Esophagus muscularis mucosa (tissue), 4 donors: Measurements from ENCODE around the gene CLEC11A. TPM values are rescaled to one million over a fixed set of nuclear protein-coding genes. Genes with fewer than 3 reads are reported as not detected.

ENCODE experiments used
- DNase-seq: peaks from one replicate; pipeline ENCODE4 v3.0.0-alpha.2; 2017; ENCODE audit errors: extremely low spot score
- H3K27ac ChIP-seq, 4 donors: fragments of 200-600 bp; sonication (generic); replicated peaks in 1 of 4; 1 replicate in 3 of 4; 2 replicates in 1 of 4; pipeline ENCODE4 v1.5.1; 2016 to 2019; ENCODE audit warnings: mild to moderate bottlenecking in 1 of 4
- H3K27me3 ChIP-seq, 4 donors: fragments of 200-600 bp; sonication (generic); one replicate each; pipeline versions ENCODE4 v1.5.1 to v1.6.0; 2016 to 2019
- H3K36me3 ChIP-seq, 4 donors: fragments of 200-600 bp; sonication (generic); one replicate each; pipeline ENCODE4 v1.5.1; 2016 to 2019
- H3K4me1 ChIP-seq, 4 donors: fragments of 200-600 bp; sonication (generic); one replicate each; pipeline ENCODE4 v1.5.1; 2016 to 2019
- H3K4me3 ChIP-seq, 4 donors: fragments of 200-600 bp; sonication (generic); 1 replicate in 2 of 4; 2 replicates in 2 of 4; pipeline ENCODE4 v1.5.1; 2016 to 2019; ENCODE audit warnings: mild to moderate bottlenecking in 4 of 4, moderate library complexity in 1 of 4
- H3K9me3 ChIP-seq, 4 donors: fragments of 200-600 bp; sonication (generic); 1 replicate in 3 of 4; 2 replicates in 1 of 4; pipeline ENCODE4 v1.5.1; 2016 to 2019
- CTCF ChIP-seq, 3 experiments: fragments of 200-600 bp in 2 of 3; fragments of 450-650 bp in 1 of 3; sonication (generic) in 2 of 3; IDR thresholded peaks; one replicate each; pipeline ENCODE4 v1.5.1; 2017 to 2019; ENCODE audit warnings: antibody characterized with exemption in 3 of 3, mild to moderate bottlenecking in 2 of 3, moderate library complexity in 1 of 3
- EP300 ChIP-seq: sonication (generic); formaldehyde crosslinking; IDR thresholded peaks from one replicate; pipeline ENCODE4 v1.6.1; 2017; ENCODE audit warnings: antibody characterized with exemption
- POLR2A ChIP-seq: fragments of 450-650 bp; IDR thresholded peaks from one replicate; pipeline ENCODE4 v1.6.1; 2017; ENCODE audit warnings: antibody characterized with exemption, moderate library complexity, mild to moderate bottlenecking, low read depth
- POLR2AphosphoS5 ChIP-seq, 2 donors: sonication (generic); formaldehyde crosslinking; IDR thresholded peaks; one replicate each; pipeline ENCODE4 v1.6.1; 2017; ENCODE audit warnings: antibody characterized with exemption in 2 of 2
- WGBS: methylation state at CpG from one replicate; pipeline ENCODE4 v1.1.5; 2018; 5-methylcytosine and 5-hydroxymethylcytosine counted together
- intact Hi-C: fragments of 100-400 bp; cut with DNase I; formaldehyde crosslinking; loops from one replicate; pipeline ENCODE4 v1.15.1; 2023
- total RNA-seq, 4 donors: library from RNA; depleted of rRNA; stranded (reverse); fragments of >200 nt; gene quantifications; one replicate each; pipeline versions ENCODE4 v1.1.0 to v1.2.1, GENCODE V29; 2016

CLEC11A gene
- total RNA-seq, 4 donors from 2014 or later = 8.3 to 15.4 (median 11.1) TPM

DNA sequence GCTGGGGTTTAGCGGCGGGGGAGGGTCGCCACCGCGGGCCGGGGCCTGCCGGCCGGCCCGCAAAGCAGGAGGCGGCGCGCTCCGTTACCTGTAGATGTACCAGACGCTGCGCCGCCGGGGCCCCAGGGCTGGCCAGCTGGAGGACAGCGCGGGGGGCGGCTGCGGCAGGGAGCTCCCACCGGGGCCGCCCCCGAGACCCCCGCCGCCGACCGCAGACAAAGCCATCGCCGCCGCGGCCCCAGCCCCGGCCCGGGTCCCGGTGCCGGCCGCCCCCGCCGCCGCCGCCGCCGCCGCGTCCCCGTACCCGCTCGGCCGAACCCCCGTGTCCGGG, 28.4 kb upstream of the CLEC11A start:
- no peak for DNase-seq
- H3K36me3 ChIP-seq = no peaks in the 10 kb centered on the region
- H3K4me1 ChIP-seq = peaks cover 0 to 15% (median 5%) of the 10 kb centered on the region in 4 donors
- TF ChIP-seq POLR2AphosphoS5 (IDR thresholded peaks at IDR 0.05) = no peak
- no peak for TF ChIP-seq POLR2A
- no peak for TF ChIP-seq CTCF (IDR thresholded peaks at IDR 0.05)
- no peak for TF ChIP-seq EP300
- no peak overlapping the region for H3K27ac ChIP-seq
- no peaks in the 10 kb centered on the region for H3K9me3 ChIP-seq
- no peak overlapping the region for H3K4me3 ChIP-seq
- peaks cover 0 to 94% (median 27%) of the 10 kb centered on the region in 4 donors for H3K27me3 ChIP-seq
- intact Hi-C loops = no loop called here
- 0% methylated on average over 12 of the region's 51 CpGs for WGBS

DNA sequence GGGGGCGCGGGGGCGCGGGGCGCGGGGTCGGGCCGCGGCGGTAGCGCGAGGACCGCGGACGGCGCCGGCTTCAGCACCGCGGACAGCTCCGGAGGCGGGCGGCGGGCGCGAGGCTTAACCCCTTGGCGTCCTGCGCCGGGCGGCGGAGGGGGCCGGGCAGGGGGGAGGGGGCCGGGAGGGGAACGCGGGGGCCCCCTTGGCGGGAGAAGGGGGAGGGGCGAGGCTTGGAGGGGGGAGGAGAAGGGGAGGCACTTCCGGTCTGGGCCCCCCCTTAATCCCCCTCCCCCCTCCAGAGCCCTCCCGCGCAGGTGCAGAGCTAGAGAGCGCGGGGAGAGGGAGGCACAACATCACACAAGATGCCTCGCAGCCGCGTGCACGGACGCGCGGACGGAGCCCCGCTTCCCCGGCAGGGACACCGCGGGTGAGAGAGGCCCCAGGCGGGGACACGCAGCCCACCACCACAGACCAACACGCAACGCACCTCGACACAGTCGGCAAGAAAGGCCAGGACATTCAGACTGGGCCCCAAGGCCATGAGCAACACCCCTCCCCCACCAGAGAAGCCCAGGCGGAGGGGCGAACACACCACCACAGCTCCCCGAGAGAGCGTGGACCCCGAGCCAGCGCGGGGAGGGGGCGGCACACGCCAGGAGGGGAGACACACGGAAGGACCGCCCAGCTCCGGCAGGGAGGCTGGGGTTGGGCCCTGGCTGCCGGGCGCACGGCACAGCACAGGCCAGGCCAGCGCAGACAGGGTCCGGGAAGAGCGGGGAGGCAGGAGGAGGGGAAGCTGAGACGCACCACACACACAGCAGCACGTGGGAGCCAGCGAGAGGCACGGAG, 27.7 kb upstream of the CLEC11A start:
- no peak overlapping the region for H3K4me3 ChIP-seq
- no peaks in the 10 kb centered on the region for H3K9me3 ChIP-seq
- no peak for TF ChIP-seq POLR2AphosphoS5 (IDR thresholded peaks at IDR 0.05)
- no peaks in the 10 kb centered on the region for H3K36me3 ChIP-seq
- WGBS = 3% methylated on average over 32 of the region's 81 CpGs
- peaks cover 0 to 15% (median 5%) of the 10 kb centered on the region in 4 donors for H3K4me1 ChIP-seq
- DNase-seq = no peak
- peaks cover 0 to 95% (median 27%) of the 10 kb centered on the region in 4 donors for H3K27me3 ChIP-seq
- no peak overlapping the region for H3K27ac ChIP-seq
- intact Hi-C loops = no loop called here

DNA sequence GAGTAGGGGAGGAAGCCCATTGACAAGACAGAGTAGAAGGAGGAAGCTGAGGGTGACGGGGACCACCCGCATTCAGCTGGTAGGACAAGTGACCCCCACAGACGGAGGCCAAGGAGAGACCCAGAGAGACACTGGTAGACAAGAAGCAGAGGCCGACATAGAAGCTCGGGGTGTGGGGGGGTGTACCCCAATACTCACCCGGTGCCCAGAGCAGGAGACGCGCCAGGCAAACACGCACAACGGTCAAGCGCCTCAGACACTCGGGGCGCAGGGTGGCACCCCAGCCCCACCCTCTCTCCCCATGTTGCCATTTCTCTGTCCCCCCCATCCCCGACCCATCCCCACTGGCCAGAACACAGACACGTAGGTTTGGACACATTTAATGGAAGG, 27.1 kb upstream of the CLEC11A start:
- WGBS = 54% methylated on average over 15 of the region's 15 CpGs
- Histone ChIP-seq H3K27ac (no peak overlapping the region), H3K27me3 (peaks cover 0 to 95% (median 27%) of the 10 kb centered on the region in 4 donors), H3K4me3 (no peak overlapping the region), H3K36me3 (no peaks in the 10 kb centered on the region), H3K9me3 (no peaks in the 10 kb centered on the region), H3K4me1 (peaks cover 0 to 15% (median 5%) of the 10 kb centered on the region in 4 donors)
- TF ChIP-seq EP300 (no peak), POLR2AphosphoS5 (IDR thresholded peaks at IDR 0.05) (no peak), POLR2A (no peak), CTCF (IDR thresholded peaks at IDR 0.05) (no peak)
- no peak for DNase-seq
- intact Hi-C loops = no loop called here

DNA sequence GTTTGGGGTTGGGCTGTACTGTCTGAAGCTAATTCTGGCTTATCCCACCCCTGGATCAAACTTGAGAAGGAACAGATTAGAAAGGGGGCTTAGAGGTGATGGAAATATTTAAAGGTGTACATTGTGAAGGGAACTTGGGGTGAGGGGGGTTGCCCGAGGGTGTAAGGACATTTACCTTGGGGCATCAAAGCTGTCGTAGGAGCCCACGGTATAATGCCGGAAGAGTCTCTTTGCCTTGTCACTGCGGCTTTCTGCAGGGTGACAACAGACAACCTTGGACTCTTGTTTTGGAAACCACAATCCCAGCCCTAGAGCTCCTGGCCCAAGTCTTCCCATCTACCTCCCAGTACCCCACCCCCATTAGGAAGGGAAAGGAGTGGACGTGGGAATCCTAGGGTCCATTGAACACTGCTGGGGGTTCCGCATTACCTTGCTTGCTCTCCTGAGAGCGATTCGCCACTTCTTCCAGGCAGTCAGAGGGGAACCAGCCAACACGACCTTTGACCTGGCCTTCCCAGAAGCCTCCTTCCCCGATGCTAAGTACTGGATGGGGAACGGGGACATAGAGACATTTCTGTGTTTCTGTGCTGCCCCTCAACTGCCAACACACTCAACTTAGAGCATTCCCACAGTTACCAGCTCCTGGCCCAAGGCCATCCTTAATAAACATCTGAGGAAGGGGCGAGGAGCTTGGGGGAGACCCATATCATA, 25.6 kb upstream of the CLEC11A start:
- 74% methylated on average over 13 of the region's 13 CpGs for WGBS

More for the DNA sequence above, 25.6 kb upstream of the CLEC11A start:
- H3K4me1 ChIP-seq = peaks cover 0 to 15% (median 5%) of the 10 kb centered on the region in 4 donors
- no peak for TF ChIP-seq POLR2A
- TF ChIP-seq CTCF (IDR thresholded peaks at IDR 0.05) = no peak
- no peak for TF ChIP-seq POLR2AphosphoS5 (IDR thresholded peaks at IDR 0.05)
- TF ChIP-seq EP300 = no peak
- H3K27ac ChIP-seq = no peak overlapping the region
- no peaks in the 10 kb centered on the region for H3K9me3 ChIP-seq
- no peaks in the 10 kb centered on the region for H3K36me3 ChIP-seq
- no peak overlapping the region for H3K4me3 ChIP-seq
- no peak for DNase-seq
- peaks cover 0 to 97% (median 27%) of the 10 kb centered on the region in 4 donors for H3K27me3 ChIP-seq
- intact Hi-C loops = no loop called here
